ENCODE results near the gene EPHA3. TPM values are rescaled to one million over a fixed set of nuclear protein-coding genes. Genes with fewer than 3 reads are reported as not detected.

EPHA3 gene
- total and polyA plus RNA-seq, 2 donors (not counting 1 experiment from before 2014, with no cell fraction given), result 0.01 TPM; not detected in 1

- WGBS (ENCODE audit: insufficient coverage), result 80% methylated on average over 1 of the region's 3 CpGs
Measured at GRCh38 chr3:89179355-89180001, 72.1 kb downstream of the EPHA3 start.

GRCh38 chr3:89180334-89180733 lies 72.9 kb downstream of the EPHA3 start:
- no peak overlapping the region for H3K4me2 ChIP-seq (replicated peaks; ENCODE audit: low read depth, low read length, poor library complexity, severe bottlenecking)
- CTCF ChIA-PET, result no interaction called here
- H3K36me3 ChIP-seq (replicated peaks in 1 of 2; ENCODE audit: control extremely low read depth in 1 of 2, control insufficient read depth in 1 of 2, extremely low read depth in 1 of 2, insufficient read depth in 2 of 2, low read length in 1 of 2), result no peaks in the 10 kb centered on the region
- H3K9ac ChIP-seq (ENCODE audit: low read length), result no peak overlapping the region
- DNase-seq, result no peak
- intact Hi-C loops (cut with micrococcal nuclease), result no loop called here
- POLR2A ChIA-PET, result no interaction called here
- no peaks in the 10 kb centered on the region for H3K79me2 ChIP-seq (ENCODE audit: control insufficient read depth, insufficient read depth, low read length)
- H3K27me3 ChIP-seq (replicated peaks in 1 of 4; ENCODE audit: control extremely low read depth in 1 of 4, control insufficient read depth in 3 of 4, insufficient read depth in 4 of 4, low read length in 3 of 4), result no peaks in the 10 kb centered on the region
- no peaks in the 10 kb centered on the region for H3K4me1 Mint-ChIP-seq
- H3K4me3 ChIP-seq (ENCODE audit: control extremely low read depth in 1 of 5, extremely low read depth in 1 of 5, insufficient read depth in 1 of 5, low read depth in 2 of 5, low read length in 4 of 5), result no peak overlapping the region
- no peak for ATAC-seq (ENCODE audit: low read depth)
- no peaks in the 10 kb centered on the region for H3K27me3 Mint-ChIP-seq
- H3K4me3 Mint-ChIP-seq, result no peak overlapping the region
- no peaks in the 10 kb centered on the region for H3K4me1 ChIP-seq (ENCODE audit: control insufficient read depth in 2 of 2, insufficient read depth in 2 of 2, low read length in 2 of 2)
- H2AFZ ChIP-seq (ENCODE audit: insufficient read depth, low read depth, low read length, poor library complexity, severe bottlenecking), result no peak overlapping the region
- H3K9me3 ChIP-seq (ENCODE audit: control extremely low read depth in 1 of 3, control insufficient read depth in 2 of 3, insufficient read depth in 1 of 3, low read length in 2 of 3), result no peaks in the 10 kb centered on the region
- H4K20me1 ChIP-seq (ENCODE audit: control insufficient read depth, insufficient read depth, low read length, poor library complexity, severe bottlenecking), result no peaks in the 10 kb centered on the region
- H3K27ac ChIP-seq (ENCODE audit: low read length in 2 of 2), result no peak overlapping the region
- 80% methylated on average over 1 of the region's 2 CpGs for WGBS (ENCODE audit: insufficient coverage)
- TF ChIP-seq CTCF (IDR thresholded peaks at IDR 0.05) (no peak), EZH2 (IDR thresholded peaks at IDR 0.05; ENCODE audit: borderline replicate concordance, insufficient read depth, low read depth, low read length, poor library complexity, severe bottlenecking) (no peak)
- H3K27ac Mint-ChIP-seq, result no peak overlapping the region
- no peaks in the 10 kb centered on the region for H3K9me3 Mint-ChIP-seq (ENCODE audit: insufficient read depth)

More at GRCh38 chr3:89179355-89180001, 72.1 kb downstream of the EPHA3 start:
- TF ChIP-seq EZH2 (IDR thresholded peaks at IDR 0.05; ENCODE audit: borderline replicate concordance, insufficient read depth, low read depth, low read length, poor library complexity, severe bottlenecking) (no peak), CTCF (IDR thresholded peaks at IDR 0.05) (no peak)
- ATAC-seq (ENCODE audit: low read depth) (no peak), DNase-seq (no peak)
- H4K20me1 ChIP-seq (ENCODE audit: control insufficient read depth, insufficient read depth, low read length, poor library complexity, severe bottlenecking), result no peaks in the 10 kb centered on the region
- no peaks in the 10 kb centered on the region for H3K27me3 Mint-ChIP-seq
- H3K4me1 ChIP-seq (ENCODE audit: control insufficient read depth in 2 of 2, insufficient read depth in 2 of 2, low read length in 2 of 2), result no peaks in the 10 kb centered on the region
- no peaks in the 10 kb centered on the region for H3K36me3 ChIP-seq (replicated peaks in 1 of 2; ENCODE audit: control extremely low read depth in 1 of 2, control insufficient read depth in 1 of 2, extremely low read depth in 1 of 2, insufficient read depth in 2 of 2, low read length in 1 of 2)
- POLR2A ChIA-PET, result no interaction called here
- H3K4me3 Mint-ChIP-seq, result no peak overlapping the region
- CTCF ChIA-PET, result no interaction called here
- no peaks in the 10 kb centered on the region for H3K27me3 ChIP-seq (replicated peaks in 1 of 4; ENCODE audit: control extremely low read depth in 1 of 4, control insufficient read depth in 3 of 4, insufficient read depth in 4 of 4, low read length in 3 of 4)
- no peak overlapping the region for H3K9ac ChIP-seq (ENCODE audit: low read length)
- no peak overlapping the region for H3K4me2 ChIP-seq (replicated peaks; ENCODE audit: low read depth, low read length, poor library complexity, severe bottlenecking)
- intact Hi-C loops (cut with micrococcal nuclease), result no loop called here
- no peak overlapping the region for H2AFZ ChIP-seq (ENCODE audit: insufficient read depth, low read depth, low read length, poor library complexity, severe bottlenecking)
- no peaks in the 10 kb centered on the region for H3K9me3 ChIP-seq (ENCODE audit: control extremely low read depth in 1 of 3, control insufficient read depth in 2 of 3, insufficient read depth in 1 of 3, low read length in 2 of 3)
- H3K27ac ChIP-seq (ENCODE audit: low read length in 2 of 2), result no peak overlapping the region
- H3K9me3 Mint-ChIP-seq (ENCODE audit: insufficient read depth), result no peaks in the 10 kb centered on the region
- H3K4me1 Mint-ChIP-seq, result no peaks in the 10 kb centered on the region
- no peak overlapping the region for H3K27ac Mint-ChIP-seq
- no peaks in the 10 kb centered on the region for H3K79me2 ChIP-seq (ENCODE audit: control insufficient read depth, insufficient read depth, low read length)
- H3K4me3 ChIP-seq (ENCODE audit: control extremely low read depth in 1 of 5, extremely low read depth in 1 of 5, insufficient read depth in 1 of 5, low read depth in 2 of 5, low read length in 4 of 5), result no peak overlapping the region

Measured in B cell (primary cell).